Measurements from ENCODE around the gene MLLT3.

DNA sequence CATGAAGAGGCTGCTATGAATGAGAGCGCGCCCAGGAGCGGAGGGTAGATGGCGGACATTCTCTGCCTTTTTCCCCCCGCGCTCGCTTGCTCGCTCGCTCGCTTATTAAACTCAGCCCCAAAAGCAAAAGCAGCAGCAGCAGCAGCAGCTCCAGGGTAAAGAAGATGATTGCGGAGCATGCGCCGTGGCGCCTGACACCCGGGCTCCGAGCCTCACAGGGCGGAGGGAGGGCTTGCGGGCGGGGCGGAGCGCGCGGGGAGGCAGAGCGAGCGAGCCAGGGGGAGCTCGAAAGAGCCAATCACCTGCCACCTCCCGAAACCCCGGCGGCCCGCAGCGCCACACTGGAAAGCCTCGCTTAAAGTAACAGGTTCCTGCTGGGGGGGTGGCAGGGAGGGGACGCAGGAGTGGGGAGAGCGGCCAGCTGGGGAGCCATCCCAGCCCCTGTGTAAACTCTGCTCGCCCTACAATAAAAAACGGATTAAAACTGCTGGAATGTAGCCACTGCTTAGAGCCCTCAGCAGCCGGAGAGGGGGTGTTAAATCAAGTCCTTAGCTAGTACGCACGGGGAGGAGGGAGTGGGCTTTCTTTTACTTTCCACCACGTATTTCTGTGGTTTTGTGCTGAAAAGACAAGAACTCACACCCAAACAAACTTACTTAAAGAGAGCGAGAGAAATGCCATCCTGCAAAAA is at the start of gene MLLT3:
- TF ChIP-seq CTCF (IDR thresholded peaks at IDR 0.05; ENCODE audit: poor library complexity) (no peak), EZH2phosphoT487 (IDR thresholded peaks at IDR 0.05; ENCODE audit: low read depth, severe bottlenecking, unreplicated experiment) (no peak), EZH2 (IDR thresholded peaks at IDR 0.05; ENCODE audit: borderline replicate concordance) (no peak)
